Camera-type eye (tissue), 1 donor: ENCODE data around the gene AMPH. TPM values are rescaled to one million over a fixed set of nuclear protein-coding genes. Genes with fewer than 3 reads are reported as not detected.

ENCODE experiments used
- total RNA-seq: library from RNA; depleted of rRNA; stranded (reverse); fragments of >200 nt; gene quantifications from one replicate; pipeline ENCODE4 v1.2.3, GENCODE V29; 2014

AMPH gene
- 62.7 TPM for total RNA-seq

DNA sequence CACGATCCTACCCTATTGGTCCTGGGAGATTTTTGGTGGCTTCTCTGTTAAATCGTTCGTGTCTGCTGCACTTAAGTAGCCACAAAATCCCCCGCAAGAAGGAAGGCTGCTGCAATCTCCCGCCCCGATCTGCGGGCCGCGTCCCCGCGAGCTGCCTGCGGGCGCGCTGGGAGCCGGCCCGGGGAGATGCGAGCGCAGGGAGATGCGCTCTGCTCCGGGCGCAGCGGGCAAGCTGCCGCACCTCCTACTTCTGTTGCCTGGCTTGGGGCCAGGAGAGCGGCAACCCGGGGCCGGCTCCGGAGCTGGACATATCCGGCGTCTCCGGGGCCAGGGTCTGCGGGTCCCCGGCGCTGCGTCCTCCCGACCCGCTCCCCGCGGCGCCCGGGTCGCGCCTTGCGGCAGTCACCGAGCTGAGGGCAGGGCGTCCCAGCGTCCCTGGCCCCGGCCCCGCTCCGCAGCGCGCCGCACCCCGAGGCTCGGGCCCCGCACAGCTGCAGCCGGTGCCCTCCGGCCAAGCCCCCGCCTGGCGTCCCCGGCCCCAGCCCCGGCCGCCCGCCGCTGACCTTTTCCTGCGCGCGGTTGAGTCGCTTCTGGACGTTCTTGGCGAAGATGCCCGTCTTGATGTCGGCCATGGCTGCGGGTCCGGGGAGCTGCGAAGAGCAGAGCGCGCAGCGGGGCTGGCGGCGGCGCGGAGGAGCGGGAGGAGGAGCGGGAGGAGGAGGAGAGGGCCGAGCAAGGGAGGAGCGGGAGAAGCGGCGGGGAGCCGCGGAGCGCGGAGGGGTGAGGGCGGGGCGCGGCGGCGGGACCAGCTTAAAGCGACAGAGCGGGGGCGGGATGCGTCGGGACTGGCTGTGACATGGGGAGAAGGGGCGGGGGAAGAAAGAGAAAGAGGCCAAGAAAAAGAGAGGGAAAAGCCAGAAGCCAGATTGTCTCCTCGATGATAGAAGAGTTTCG, at the start of gene AMPH:
Gene AMPH (minus strand): TSS at position 654 of the 954 bp plus-strand sequence. CDS start 22 bp downstream, at position 632.

